HT1080 (cell line): ENCODE results near the gene DENND2C. TPM values are rescaled to one million over a fixed set of nuclear protein-coding genes. Genes with fewer than 3 reads are reported as not detected.
"Not testable (repeated sequence)": the region's sequence is repeated elsewhere in the genome, so short reads cannot be mapped to it uniquely, and the experiment has no call there.

Source experiments
- DNase-seq: peaks from one replicate; pipeline ENCODE4 v3.0.0-alpha.2; 2015; ENCODE audit warnings: low read depth
- total RNA-seq: library from RNA; depleted of rRNA; stranded (reverse); fragments of >200 nt; shearing (Covaris generic); gene quantifications from 2 replicates; pipeline ENCODE4 v1.2.3, GENCODE V29; 2014

The DENND2C gene
- total RNA-seq, 1 experiment from 2014 or later = 0.21 TPM

GRCh38 chr1:114607223-114607622 is 62.6 kb downstream of the DENND2C start:
- DNase-seq = no peak

GRCh38 chr1:114597949-114598348 is 71.9 kb downstream of the DENND2C start:
- DNase-seq = no peak

GRCh38 chr1:114595602-114596001 is 74.2 kb downstream of the DENND2C start:
- DNase-seq = no peak

GRCh38 chr1:114594046-114594445 is 75.8 kb downstream of the DENND2C start:
- DNase-seq = no peak

- DNase-seq = no peak
Measured at GRCh38 chr1:114589122-114589521, 80.7 kb downstream of the DENND2C start.

DNA sequence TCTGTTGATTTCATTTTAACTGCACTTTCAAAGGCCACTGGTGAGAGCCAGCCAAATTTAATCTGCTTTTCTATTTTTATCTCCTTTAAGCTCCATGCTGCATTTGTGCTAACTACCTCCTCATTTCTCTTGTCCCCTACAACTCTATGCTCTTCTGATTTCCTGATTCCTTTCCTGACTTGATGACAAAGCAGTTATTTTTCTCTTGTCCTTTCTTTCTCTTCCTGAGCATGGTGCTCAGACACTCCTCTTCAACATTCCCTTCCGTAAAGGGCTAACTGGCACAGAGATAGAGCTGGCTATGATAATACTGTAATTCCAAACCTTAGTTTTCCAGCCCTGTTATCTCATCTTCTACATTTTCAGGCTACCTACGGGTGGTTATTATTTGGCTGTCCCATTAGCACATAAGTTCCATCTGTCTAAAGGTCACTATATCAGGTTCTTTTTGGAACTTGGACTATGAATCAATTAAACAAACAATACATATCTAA is 81.6 kb downstream of the DENND2C start:
- DNase-seq = no peak

- no peak for DNase-seq
Measured at GRCh38 chr1:114587203-114587991, 82.5 kb downstream of the DENND2C start.

- no peak for DNase-seq
Measured at GRCh38 chr1:114586513-114587047, 83.3 kb downstream of the DENND2C start.

DNA sequence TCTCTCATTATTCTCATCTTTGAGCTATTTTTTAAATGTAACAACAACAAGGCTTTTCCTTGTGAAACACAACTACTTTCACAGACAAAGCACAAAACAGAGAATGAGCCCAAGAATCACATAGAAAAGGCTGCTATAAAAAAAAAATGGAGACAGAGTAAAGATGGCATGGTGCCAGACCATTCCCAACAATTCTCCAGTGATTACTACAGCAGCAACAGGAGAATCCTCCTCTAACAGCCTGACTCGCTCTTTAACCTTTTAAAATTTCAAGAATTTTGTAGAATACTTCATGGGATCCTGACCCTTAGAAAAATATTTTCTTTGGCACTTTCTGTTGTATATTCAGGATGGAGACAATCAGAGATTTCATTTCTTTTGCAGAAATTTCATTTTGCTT is 84.6 kb downstream of the DENND2C start:
- DNase-seq = no peak

DNA sequence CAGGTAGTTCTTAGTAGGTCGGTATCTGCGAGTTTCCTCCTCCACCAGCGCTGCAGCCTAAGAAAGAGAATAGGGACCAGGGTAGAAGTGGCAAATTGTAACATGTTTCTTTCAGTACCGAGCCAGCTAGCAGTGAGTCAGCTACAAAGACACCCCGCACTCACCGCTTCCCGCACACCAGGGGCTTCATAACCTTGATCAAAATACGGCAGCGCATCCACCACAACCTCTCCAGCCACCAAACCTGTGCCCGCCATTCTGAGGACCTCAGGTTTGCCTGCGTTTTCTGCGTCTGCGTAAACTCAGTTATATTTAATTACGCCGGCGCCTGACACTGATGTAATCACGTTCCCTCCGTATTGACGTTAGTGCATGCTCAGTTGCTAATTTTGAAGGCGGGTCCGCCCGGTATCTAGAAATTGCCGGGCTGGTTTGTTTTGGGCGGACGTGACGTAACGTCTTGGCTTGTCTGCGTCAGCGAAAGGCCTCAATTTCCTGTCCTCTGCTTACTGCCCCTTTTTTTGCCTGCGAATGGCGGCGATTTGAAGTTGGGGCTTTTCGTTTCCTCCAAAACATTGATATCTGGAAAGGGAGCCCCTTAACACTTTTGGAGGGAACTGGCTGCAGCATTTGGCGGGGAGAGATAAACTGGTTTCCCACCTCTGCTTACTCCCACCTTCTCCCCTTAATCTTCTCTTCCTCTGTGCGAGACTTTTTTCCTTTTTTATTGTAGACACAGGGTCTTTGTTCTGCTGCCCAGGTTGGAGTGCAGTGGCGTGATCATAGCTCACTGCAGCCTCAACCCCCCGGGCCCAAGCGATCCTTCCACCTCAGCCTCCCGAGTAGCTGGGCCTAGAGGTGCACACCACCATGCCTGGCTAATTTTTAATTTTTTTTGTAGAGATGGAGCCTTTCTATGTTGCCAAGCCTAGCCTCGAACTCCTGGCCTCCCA is 88.2 kb downstream of the DENND2C start, which contains the start of gene BCAS2:
BCAS2 (minus strand) TSS at position 281 of the 953 bp plus-strand sequence; CDS start at position 257, 24 bp downstream.
- DNase-seq = peak; percentile 99

DNA sequence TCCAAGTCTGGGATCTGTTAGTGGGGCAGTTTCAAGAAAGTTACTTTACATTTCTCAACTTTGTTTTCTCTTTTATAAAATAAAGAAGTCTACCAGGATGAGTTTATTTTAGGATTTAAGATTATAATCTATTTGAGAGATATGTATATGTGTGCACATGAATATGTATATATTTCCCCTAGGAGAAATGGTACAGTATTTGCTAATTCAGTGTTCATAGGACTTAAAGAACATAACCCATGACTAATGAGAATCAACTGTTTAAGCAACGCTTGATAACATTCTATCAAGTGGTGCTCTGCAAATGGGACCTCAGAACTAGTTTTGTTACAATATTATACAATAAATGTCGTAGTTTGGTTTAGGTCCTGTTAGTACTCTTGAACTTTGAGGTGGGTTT is 95.5 kb downstream of the DENND2C start:
- DNase-seq = no peak

- DNase-seq = no peak
Measured at GRCh38 chr1:114564141-114564540, 105.7 kb downstream of the DENND2C start.

GRCh38 chr1:114562978-114563510 is 106.8 kb downstream of the DENND2C start:
- not testable (repeated sequence) for DNase-seq

DNA sequence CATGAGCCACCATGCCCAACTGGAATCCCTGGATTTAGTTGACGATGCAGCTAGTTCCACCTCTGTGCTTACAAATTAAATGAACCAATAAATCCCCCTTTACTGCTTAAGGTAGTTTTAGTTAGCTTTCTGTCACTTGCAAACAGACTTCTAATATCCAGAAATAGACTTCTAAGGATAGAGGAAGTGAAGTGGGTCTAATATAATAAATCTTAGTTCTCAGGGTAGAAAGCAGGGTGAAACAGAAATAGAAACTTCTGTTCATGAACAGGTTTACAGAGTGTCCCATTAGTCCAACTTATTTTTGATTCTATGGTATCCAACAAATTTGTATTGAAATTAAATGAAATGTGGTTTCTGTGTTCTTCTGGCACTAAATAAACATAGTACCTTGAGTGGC is 108.5 kb downstream of the DENND2C start:
- DNase-seq = no peak

DNA sequence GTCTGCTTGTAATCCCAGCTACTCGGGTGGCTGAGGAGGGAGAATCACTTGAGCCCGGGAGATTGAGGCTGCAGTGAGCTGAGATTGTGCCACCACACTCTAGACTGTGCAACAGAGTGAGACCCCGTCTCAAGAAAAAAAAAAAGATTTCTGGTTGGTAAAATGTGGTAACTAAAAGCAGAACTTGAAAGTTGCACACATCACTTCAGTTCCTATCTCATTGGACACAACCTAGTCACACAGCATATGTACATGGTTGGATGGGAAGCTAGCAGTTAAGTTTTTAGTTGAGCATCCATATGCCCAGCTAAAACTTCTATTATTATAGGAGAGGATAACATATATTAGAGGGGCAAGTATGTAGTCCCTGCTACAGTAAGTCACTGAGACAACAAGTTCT is 110.5 kb downstream of the DENND2C start:
- no peak for DNase-seq

GRCh38 chr1:114558544-114558943 is 111.3 kb downstream of the DENND2C start:
- DNase-seq = no peak

DNA sequence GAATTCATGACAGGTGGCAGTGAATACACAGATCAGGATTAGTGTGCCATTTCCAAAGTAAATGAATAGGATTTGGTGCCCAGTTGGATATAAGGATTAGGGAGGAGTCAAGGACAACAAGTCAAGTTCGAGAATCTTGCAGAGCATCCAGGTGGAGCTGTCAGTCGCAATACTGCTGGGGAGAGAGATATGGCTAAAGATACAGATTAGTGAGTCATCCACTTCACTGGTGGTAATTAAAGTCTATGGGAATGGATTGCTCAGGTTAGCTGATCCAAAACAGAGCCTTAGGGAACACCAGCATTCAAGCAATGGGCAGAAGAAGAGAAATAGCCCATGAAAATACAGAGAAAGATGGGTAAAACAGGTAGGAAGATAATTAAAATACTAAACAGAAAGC is 115.3 kb downstream of the DENND2C start:
- DNase-seq = no peak

DNA sequence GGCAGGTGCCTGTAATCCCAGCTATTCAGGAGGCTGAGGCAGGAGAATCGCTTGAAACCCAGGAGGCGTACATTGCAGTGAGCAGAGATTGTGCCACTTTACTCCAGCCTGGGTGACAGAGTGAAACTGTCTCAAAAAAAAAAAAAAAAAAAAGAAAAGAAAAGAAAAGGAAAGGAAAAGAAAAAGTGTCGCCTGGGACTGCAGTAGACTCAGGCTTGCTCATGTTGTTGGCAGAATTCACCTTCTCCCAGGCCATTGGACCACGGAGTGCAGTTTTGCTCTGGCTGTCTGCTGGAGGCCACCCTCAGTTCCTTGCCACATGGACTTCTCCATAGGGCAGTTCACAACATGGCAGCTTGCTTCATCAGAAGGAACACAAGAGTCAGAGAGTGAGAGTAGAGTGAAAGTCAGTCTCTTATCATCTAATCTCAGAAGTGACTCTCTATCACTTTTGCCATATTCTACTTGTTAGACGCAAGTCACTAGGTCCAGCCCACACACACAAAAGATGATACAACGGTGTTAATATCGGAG is 117.7 kb downstream of the DENND2C start:
- no peak for DNase-seq

DNA sequence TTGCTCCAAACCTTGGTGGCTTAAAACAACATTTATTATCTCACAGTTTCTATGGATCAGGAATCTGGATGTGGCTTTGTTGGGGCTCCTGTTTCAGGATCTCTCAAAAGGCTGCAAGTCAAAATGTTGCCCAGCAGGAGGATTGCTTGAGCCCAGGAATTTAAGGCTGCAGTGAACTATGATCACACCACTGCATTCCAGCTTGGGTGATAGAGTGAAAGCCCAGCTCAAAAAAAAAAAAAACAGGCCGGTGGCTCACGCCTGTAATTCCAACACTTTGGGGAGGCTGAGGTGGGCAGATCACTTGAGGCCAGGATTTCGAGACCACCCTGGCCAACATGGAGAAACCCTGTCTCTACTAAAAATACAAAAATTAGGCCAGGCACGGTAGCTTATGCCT is 118.4 kb downstream of the DENND2C start:
- DNase-seq = no peak

DNA sequence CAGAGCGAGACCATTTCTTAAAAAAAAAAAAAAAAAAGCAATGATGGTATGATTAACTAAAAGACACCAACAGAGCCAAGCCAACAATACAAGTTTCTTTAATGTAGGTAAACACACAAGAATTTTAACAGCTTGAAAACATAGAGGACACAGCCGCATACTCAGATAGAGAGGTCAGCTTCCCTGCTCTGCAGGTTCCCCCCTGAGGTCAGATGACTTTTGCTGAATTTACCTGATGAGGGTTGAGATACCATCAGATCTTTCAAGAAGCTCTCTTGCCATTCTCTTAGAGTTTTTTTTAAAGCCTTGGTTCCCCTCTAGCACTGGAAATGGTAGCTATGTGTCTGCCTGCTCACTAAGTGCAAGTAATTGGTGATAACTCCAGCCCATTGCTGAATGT is 119.5 kb downstream of the DENND2C start:
- DNase-seq = no peak

DNA sequence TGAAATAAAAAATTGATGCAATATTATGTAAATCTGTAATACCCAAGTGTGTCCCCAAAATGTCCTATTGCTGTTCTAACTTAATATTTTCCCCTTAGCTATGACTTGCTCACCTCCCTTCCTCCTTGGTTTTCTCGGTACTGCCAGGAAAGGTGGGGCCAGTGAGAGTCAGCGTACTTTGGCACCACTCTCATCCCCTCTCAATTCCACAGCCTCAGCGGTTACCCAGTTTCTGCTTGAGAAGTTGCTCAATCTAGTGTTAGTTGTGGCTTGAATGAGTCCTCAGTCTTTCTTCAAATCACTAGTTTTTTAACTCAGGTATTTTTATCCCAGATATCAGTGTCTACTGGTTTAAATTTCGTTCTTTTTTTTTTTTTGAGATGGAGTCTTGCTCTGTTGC is 120.7 kb downstream of the DENND2C start:
- DNase-seq = peak; percentile 38
